BE2C (cell line): ENCODE data around the gene VAV3.

Experiments used
- DNase-seq: peaks from one replicate; pipeline ENCODE4 v3.0.0-alpha.2; 2020
- H3K27me3 ChIP-seq: fragments of 250-450 bp; sonication (Bioruptor Pico); 2 replicates; pipeline ENCODE4 v1.5.1; 2020; ENCODE audit warnings: mild to moderate bottlenecking
- H3K36me3 ChIP-seq: fragments of 250-450 bp; sonication (Bioruptor Pico); 2 replicates; pipeline ENCODE4 v1.5.1; 2020; ENCODE audit warnings: mild to moderate bottlenecking
- H3K4me1 ChIP-seq: fragments of 250-450 bp; sonication (Bioruptor Pico); 2 replicates; pipeline ENCODE4 v1.5.1; 2020
- H3K4me3 ChIP-seq: 2 replicates; pipeline ENCODE4 v1.5.1; 2011; ENCODE audit warnings: low read depth, low read length
- H3K9me3 ChIP-seq: fragments of 250-450 bp; sonication (Bioruptor Pico); 2 replicates; pipeline ENCODE4 v1.5.1; 2020
- TF ChIP-seq, protein P1 (sequence below): IDR thresholded peaks from 2 replicates; pipeline ENCODE4 v1.5.1; 2012; ENCODE audit warnings: mild to moderate bottlenecking, low read depth, low read length

Gene VAV3

DNA sequence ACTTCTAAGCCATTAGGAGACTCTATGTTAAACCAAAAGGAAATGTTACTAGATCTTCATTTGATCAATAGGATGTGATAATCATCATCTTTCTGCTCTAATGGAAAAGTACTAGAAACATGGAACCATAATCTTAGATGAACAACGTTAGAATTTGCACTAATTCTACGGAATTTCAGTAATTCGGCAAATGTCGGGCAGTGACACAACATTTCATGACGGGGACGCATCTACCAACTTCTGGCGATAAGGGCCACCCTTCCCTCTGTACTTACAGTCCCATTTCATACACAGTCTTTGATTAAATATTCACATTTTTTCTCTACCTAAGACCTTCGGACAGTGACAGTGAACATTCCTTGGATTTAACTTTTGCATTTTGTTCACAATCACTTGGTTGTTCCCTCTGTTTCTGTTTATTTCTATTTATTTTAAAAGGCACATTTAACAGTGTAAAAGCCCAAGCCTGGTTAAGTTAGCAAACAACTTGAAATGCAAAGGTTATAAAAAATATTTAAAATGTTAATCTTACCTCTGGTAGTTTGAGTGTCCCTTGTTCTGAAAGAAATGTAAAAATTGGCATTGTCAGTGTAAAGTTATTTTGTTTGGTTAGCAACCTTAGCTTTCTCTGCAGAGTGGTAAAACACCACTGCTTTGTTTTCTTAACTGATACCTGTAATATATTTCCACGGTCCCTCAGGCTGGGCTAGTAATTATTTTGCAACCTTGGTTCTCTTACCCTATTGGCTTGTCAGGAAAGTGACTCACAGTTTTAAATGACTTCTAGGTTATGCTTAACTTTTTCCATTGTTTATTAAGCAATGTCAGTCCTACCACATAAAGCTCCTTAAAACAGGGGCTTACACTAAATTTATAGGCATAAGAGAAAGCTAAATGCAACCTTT, 276.9 kb downstream of the VAV3 start:
- Histone ChIP-seq H3K4me1 (peaks cover 16% of the 10 kb centered on the region), H3K27me3 (no peaks in the 10 kb centered on the region), H3K36me3 (no peaks in the 10 kb centered on the region), H3K4me3 (no peak overlapping the region), H3K9me3 (no peaks in the 10 kb centered on the region)
- TF ChIP-seq, protein P1, sequence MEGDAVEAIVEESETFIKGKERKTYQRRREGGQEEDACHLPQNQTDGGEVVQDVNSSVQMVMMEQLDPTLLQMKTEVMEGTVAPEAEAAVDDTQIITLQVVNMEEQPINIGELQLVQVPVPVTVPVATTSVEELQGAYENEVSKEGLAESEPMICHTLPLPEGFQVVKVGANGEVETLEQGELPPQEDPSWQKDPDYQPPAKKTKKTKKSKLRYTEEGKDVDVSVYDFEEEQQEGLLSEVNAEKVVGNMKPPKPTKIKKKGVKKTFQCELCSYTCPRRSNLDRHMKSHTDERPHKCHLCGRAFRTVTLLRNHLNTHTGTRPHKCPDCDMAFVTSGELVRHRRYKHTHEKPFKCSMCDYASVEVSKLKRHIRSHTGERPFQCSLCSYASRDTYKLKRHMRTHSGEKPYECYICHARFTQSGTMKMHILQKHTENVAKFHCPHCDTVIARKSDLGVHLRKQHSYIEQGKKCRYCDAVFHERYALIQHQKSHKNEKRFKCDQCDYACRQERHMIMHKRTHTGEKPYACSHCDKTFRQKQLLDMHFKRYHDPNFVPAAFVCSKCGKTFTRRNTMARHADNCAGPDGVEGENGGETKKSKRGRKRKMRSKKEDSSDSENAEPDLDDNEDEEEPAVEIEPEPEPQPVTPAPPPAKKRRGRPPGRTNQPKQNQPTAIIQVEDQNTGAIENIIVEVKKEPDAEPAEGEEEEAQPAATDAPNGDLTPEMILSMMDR, result no peak
- no peak for DNase-seq

DNA sequence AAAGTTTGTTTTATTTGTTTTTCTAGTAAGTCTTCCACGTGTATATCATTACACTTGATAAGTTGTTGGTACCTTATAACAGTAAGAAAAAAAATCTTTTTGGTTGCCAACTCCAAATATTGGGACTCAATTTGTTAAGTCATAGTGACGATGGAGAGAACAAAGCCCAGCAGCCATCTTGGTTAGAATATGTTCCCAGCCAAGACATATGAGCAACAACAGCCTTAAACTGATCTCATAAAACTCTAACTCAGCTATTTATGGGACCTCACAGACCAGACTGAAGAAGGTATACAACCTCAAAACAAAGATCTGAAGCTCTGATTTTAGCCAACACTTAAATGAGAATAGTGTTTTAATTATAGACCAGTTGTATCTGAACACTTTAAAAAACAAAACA, 281.3 kb downstream of the VAV3 start:
- H3K4me3 ChIP-seq, result no peak overlapping the region
- H3K4me1 ChIP-seq, result no peaks in the 10 kb centered on the region
- H3K27me3 ChIP-seq, result no peaks in the 10 kb centered on the region
- no peaks in the 10 kb centered on the region for H3K9me3 ChIP-seq
- TF ChIP-seq, protein P1, result no peak
- DNase-seq, result no peak
- no peaks in the 10 kb centered on the region for H3K36me3 ChIP-seq

DNA sequence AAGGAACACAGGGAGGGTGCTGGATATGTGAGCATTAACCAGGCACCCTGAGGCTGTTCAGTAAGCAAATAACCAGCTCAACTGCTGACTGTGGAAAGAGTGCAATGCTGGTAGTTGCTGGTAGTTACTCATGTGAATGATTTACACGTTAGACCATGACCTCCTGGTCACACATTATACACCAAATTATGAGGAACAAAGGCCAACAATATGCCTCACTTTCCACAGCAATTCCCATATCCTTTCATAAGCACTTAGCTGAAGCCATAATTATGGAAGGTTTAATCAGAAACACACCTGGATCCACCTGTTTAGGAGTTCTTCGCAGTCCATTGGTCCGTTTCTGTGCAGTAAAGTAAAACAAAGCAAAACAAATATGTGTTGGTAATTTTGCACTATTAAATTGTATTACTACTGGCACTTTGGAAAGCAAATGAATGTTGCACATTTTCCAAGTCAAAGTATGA, 281.8 kb downstream of the VAV3 start:
- TF ChIP-seq, protein P1, result no peak
- no peaks in the 10 kb centered on the region for H3K36me3 ChIP-seq
- no peak for DNase-seq
- H3K4me3 ChIP-seq, result no peak overlapping the region
- no peaks in the 10 kb centered on the region for H3K27me3 ChIP-seq
- H3K4me1 ChIP-seq, result no peaks in the 10 kb centered on the region
- H3K9me3 ChIP-seq, result no peaks in the 10 kb centered on the region

DNA sequence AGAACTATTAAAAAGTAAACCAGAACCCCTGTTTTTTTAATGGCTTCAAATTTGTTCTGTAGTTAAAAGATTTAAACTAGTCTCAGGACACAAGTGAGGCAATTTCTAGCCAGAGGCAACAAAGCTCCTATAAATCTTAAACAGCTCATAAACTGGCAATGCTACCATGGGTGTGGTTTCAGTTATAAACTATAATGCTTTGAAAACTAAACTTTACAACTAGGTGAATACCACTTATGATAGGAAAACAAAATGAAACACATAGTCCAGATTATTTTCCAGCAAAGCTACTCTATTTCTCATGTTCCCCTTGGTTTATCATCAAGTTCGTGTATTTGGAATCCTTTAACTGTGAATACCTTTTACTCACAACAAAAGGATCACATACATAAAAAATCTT, 282.5 kb downstream of the VAV3 start:
- TF ChIP-seq, protein P1, result no peak
- H3K9me3 ChIP-seq, result no peaks in the 10 kb centered on the region
- no peak overlapping the region for H3K4me3 ChIP-seq
- no peak for DNase-seq
- H3K27me3 ChIP-seq, result no peaks in the 10 kb centered on the region
- H3K4me1 ChIP-seq, result no peaks in the 10 kb centered on the region
- no peaks in the 10 kb centered on the region for H3K36me3 ChIP-seq

DNA sequence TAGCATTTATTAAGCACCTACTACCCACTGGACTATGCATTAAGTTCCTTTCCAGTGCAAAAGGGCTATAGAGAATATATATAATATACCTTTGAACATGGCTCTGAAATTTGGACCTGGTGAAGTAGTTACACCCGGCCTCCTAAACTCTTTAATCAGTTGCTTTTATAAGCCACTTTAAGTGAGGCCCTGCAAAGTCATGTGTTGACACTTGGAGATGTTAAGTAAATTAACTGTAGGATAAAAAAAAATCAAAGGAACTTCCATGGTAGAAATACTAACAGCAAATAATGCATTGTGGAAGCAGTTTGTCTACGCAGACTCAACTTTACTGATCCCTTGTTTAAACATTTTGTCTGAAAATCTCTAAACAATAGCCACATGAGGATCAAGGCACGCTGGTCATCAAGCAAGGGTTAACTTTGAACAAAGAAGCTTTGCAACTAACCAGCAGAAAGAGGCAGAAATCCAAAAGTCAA, 283.9 kb downstream of the VAV3 start:
- H3K4me1 ChIP-seq, result no peaks in the 10 kb centered on the region
- TF ChIP-seq, protein P1, result no peak
- H3K27me3 ChIP-seq, result no peaks in the 10 kb centered on the region
- no peak overlapping the region for H3K4me3 ChIP-seq
- H3K9me3 ChIP-seq, result no peaks in the 10 kb centered on the region
- H3K36me3 ChIP-seq, result no peaks in the 10 kb centered on the region
- no peak for DNase-seq

DNA sequence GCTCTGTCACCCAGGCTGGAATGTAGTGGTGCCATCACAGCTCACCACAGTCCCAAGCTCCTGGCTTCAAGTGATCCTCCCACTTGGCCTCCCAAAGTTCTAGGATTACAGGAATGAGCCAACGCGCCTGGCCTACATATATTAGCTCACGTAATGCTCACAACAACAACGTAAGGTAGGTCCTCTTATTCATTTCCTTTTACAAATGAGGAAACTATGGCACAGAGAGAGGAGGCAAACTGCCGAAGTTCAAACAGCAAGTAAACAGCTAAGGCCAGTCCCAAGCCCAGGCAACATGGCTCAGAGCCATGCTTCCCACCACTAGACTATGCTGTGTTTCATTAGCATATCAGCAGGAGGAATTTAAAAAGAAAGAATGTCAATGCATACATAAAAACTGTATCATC, 284.4 kb downstream of the VAV3 start:
- TF ChIP-seq, protein P1, result no peak
- H3K4me1 ChIP-seq, result no peaks in the 10 kb centered on the region
- H3K9me3 ChIP-seq, result no peaks in the 10 kb centered on the region
- no peaks in the 10 kb centered on the region for H3K27me3 ChIP-seq
- no peaks in the 10 kb centered on the region for H3K36me3 ChIP-seq
- no peak for DNase-seq
- no peak overlapping the region for H3K4me3 ChIP-seq
